ENCODE results near the gene CSAG2. TPM values are rescaled to one million over a fixed set of nuclear protein-coding genes. Genes with fewer than 3 reads are reported as not detected.
"Not testable (repeated sequence)": the region's sequence is repeated elsewhere in the genome, so short reads cannot be mapped to it uniquely, and the experiment has no call there.

Gene CSAG2, protein sequence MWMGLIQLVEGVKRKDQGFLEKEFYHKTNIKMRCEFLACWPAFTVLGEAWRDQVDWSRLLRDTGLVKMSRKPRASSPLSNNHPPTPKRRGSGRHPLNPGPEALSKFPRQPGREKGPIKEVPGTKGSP
- under 1 TPM in 1 of 2 experiments, not detected in 1; 0.88 TPM for total RNA-seq

DNA sequence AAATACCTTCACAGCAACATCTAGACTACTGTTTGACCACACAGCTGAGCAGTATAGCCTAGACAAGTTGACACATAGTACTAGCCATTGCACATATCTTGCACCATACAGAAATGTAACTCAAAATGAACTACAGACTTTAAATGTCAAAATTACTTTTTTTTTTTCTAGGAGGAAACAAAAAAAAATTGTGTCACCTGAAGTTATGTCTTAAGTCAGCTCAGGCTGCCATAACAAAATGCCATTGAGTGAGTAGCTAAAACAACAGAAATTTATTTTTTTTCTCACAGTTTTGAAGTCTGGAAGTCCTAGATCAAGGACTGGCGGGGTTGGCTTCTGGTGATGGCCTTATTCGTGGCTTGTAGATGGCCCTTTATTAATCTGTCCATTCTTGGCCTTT lies at the start of gene CSAG2:
Gene CSAG2 (minus strand): TSS at position 101 of the 400 bp plus-strand sequence. CDS start 161 bp downstream, outside the sequence.
- H3K27ac Mint-ChIP-seq; intact Hi-C loops (cut with micrococcal nuclease): not testable (repeated sequence)

DNA sequence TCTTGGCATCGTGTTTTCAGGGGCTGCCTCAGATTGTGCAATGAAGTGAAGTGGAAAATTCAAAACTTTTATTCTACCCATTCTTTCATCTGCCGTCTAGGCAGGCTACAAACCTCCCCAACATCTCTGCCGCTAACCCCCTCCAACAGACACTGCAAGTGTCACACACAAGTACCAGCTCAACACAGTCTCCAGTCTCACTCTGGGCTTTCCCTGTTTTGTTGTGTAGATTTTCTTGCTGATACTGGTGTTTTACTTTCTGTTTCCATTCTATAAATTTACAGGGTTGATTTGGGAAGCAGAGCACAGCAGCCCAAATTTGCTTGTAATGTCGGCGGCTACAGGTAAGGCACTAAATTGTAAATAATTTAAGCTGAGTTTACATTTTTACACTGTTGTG lies 45.8 kb upstream of the CSAG2 start:
- H3K9me3 Mint-ChIP-seq; DNase-seq; CTCF ChIA-PET; H3K4me1 Mint-ChIP-seq (ENCODE audit: low read depth); intact Hi-C loops (cut with micrococcal nuclease); H3K27ac Mint-ChIP-seq; POLR2A ChIA-PET; H3K4me3 Mint-ChIP-seq; H3K36me3 Mint-ChIP-seq; H3K27me3 Mint-ChIP-seq: not testable (repeated sequence)

More for the DNA sequence above, at the start of gene CSAG2:
- H3K9me3 Mint-ChIP-seq; DNase-seq; CTCF ChIA-PET; H3K4me1 Mint-ChIP-seq (ENCODE audit: low read depth); POLR2A ChIA-PET; H3K4me3 Mint-ChIP-seq; H3K36me3 Mint-ChIP-seq; H3K27me3 Mint-ChIP-seq: not testable (repeated sequence)

- H3K27ac Mint-ChIP-seq; H3K36me3 Mint-ChIP-seq; intact Hi-C loops (cut with micrococcal nuclease); H3K27me3 Mint-ChIP-seq; POLR2A ChIA-PET; DNase-seq; H3K4me3 Mint-ChIP-seq; H3K9me3 Mint-ChIP-seq; CTCF ChIA-PET; H3K4me1 Mint-ChIP-seq (ENCODE audit: low read depth): not testable (repeated sequence)
These were observed 44.9 kb upstream of the CSAG2 start, which contains the start of gene MAGEA2 for GRCh38 chrX:152753686-152754650. Gene MAGEA2 (minus strand): TSS chrX:152753842. CDS start chrX:152751363, 2,479 bp downstream.

- CTCF ChIA-PET = no interaction called here
- no peaks in the 10 kb centered on the region for H3K27me3 Mint-ChIP-seq
- H3K4me3 Mint-ChIP-seq = no peak overlapping the region
- H3K36me3 Mint-ChIP-seq = no peaks in the 10 kb centered on the region
- POLR2A ChIA-PET = no interaction called here
- H3K27ac Mint-ChIP-seq = no peak overlapping the region
- DNase-seq = no peak
- no peaks in the 10 kb centered on the region for H3K4me1 Mint-ChIP-seq (ENCODE audit: low read depth)
- H3K9me3 Mint-ChIP-seq = no peaks in the 10 kb centered on the region
- intact Hi-C loops (cut with micrococcal nuclease) = no loop called here
These were observed 29.5 kb upstream of the CSAG2 start for GRCh38 chrX:152738560-152738959.

DNA sequence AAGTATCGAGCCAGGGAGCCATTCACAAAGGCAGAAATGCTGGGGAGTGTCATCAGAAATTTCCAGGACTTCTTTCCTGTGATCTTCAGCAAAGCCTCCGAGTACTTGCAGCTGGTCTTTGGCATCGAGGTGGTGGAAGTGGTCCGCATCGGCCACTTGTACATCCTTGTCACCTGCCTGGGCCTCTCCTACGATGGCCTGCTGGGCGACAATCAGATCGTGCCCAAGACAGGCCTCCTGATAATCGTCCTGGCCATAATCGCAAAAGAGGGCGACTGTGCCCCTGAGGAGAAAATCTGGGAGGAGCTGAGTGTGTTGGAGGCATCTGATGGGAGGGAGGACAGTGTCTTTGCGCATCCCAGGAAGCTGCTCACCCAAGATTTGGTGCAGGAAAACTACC lies 27.5 kb upstream of the CSAG2 start:
- H3K27me3 Mint-ChIP-seq; DNase-seq; H3K4me3 Mint-ChIP-seq; CTCF ChIA-PET; H3K9me3 Mint-ChIP-seq; intact Hi-C loops (cut with micrococcal nuclease); H3K27ac Mint-ChIP-seq; H3K36me3 Mint-ChIP-seq; H3K4me1 Mint-ChIP-seq (ENCODE audit: low read depth); POLR2A ChIA-PET: not testable (repeated sequence)

- no peaks in the 10 kb centered on the region for H3K27me3 Mint-ChIP-seq
- no peak overlapping the region for H3K4me3 Mint-ChIP-seq
- no peaks in the 10 kb centered on the region for H3K36me3 Mint-ChIP-seq
- intact Hi-C loops (cut with micrococcal nuclease) = no loop called here
- H3K27ac Mint-ChIP-seq = no peak overlapping the region
- no peaks in the 10 kb centered on the region for H3K4me1 Mint-ChIP-seq (ENCODE audit: low read depth)
- no peaks in the 10 kb centered on the region for H3K9me3 Mint-ChIP-seq
- ChIA-PET CTCF (no interaction called here), POLR2A (no interaction called here)
- DNase-seq = no peak
These were observed 26.9 kb upstream of the CSAG2 start for GRCh38 chrX:152735860-152736511.

DNA sequence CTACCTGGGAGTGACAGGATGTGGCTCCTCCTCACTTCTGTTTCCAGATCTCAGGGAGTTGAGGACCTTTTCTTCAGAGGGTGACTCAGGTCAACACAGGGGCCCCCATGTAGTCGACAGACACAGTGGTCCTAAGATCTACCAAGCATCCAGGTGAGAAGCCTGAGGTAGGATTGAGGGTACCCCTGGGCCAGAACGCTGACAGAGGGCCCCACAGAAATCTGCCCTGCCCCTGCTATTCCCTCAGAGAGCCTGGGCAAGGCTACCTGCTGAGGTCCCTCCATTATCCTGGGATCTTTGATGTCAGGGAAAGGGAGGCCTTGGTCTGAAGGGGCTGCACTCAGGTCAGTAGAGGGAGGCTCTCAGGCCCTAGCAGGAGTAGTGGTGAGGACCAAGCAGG lies 26.0 kb upstream of the CSAG2 start:
- ChIA-PET CTCF (no interaction called here), POLR2A (no interaction called here)
- no peak for DNase-seq
- intact Hi-C loops (cut with micrococcal nuclease) = no loop called here
- Mint-ChIP-seq H3K9me3 (no peaks in the 10 kb centered on the region), H3K27me3 (no peaks in the 10 kb centered on the region), H3K4me3 (no peak overlapping the region), H3K4me1 (ENCODE audit: low read depth) (no peaks in the 10 kb centered on the region), H3K27ac (no peak overlapping the region), H3K36me3 (no peaks in the 10 kb centered on the region)

DNA sequence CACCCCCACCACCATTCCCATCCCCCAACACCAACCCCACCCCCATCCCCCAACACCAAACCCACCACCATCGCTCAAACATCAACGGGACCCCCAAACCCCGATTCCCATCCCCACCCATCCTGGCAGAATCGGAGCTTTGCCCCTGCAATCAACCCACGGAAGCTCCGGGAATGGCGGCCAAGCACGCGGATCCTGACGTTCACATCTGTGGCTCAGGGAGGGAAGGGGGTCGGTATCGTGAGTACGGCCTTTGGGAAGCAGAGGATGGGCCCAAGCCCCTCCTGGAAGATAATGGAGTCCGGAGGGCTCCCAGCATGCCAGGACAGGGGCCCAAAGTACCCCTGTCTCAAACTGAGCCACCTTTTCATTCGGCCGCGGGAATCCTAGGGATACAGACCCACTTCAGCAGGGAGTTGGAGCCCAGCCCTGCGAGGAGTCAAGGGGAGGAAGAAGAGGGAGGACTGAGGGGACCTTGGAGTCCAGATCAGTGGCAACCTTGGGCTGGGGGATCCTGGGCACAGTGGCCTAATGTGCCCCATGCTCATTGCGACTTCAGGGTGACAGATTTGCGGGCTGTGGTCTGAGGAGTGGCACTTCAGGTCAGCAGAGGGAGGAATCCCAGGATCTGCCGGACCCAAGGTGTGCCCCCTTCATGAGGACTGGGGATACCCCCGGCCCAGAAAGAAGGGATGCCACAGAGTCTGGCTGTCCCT lies 25.2 kb upstream of the CSAG2 start:
- CTCF ChIA-PET; H3K27me3 Mint-ChIP-seq; H3K27ac Mint-ChIP-seq; DNase-seq; intact Hi-C loops (cut with micrococcal nuclease); POLR2A ChIA-PET; H3K9me3 Mint-ChIP-seq; H3K4me3 Mint-ChIP-seq; H3K36me3 Mint-ChIP-seq; H3K4me1 Mint-ChIP-seq (ENCODE audit: low read depth): not testable (repeated sequence)

DNA sequence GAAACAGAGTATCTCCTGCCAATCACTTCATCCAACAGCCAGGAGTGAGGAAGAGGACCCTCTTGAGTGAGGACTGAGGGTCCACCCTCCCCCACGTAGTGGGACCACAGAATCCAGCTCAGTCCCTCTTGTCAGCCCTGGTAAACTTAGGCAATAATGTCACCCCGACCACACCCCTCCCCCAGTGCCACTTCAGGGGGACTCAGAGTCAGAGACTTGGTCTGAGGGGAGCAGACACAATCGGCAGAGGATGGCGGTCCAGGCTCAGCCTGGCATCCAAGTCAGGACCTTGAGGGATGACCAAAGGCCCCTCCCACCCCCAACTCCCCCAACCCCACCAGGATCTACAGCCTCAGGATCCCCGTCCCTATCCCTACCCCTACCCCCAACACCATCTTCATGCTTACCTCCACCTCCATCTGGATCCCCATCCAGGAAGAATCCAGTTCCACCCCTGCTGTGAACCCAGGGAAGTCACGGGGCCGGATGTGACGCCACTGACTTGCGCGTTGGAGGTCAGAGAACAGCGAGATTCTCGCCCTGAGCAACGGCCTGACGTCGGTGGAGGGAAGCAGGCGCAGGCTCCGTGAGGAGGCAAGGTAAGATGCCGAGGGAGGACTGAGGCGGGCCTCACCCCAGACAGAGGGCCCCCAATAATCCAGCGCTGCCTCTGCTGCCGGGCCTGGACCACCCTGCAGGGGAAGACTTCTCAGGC lies 24.3 kb upstream of the CSAG2 start, which contains the start of the genes CSAG1 and MAGEA12:
Gene CSAG1 (minus strand): TSS at position 461 of the 715 bp plus-strand sequence. CDS start 1,261 bp downstream, outside the sequence.
Gene MAGEA12 (plus strand): TSS at position 497 of the 715 bp plus-strand sequence. CDS start 2,405 bp downstream, outside the sequence.
- peaks cover 3% of the 10 kb centered on the region for H3K27me3 Mint-ChIP-seq
- H3K9me3 Mint-ChIP-seq = no peaks in the 10 kb centered on the region
- no peaks in the 10 kb centered on the region for H3K4me1 Mint-ChIP-seq (ENCODE audit: low read depth)
- no peak within 1 kb of the TSS for H3K27ac Mint-ChIP-seq
- no peak within 1 kb of the TSS for H3K4me3 Mint-ChIP-seq
- H3K36me3 Mint-ChIP-seq = no peaks in the 10 kb centered on the region
- DNase-seq = no peak
- POLR2A ChIA-PET = no interaction called here
- CTCF ChIA-PET = no interaction called here
- intact Hi-C loops (cut with micrococcal nuclease) = no loop called here

DNA sequence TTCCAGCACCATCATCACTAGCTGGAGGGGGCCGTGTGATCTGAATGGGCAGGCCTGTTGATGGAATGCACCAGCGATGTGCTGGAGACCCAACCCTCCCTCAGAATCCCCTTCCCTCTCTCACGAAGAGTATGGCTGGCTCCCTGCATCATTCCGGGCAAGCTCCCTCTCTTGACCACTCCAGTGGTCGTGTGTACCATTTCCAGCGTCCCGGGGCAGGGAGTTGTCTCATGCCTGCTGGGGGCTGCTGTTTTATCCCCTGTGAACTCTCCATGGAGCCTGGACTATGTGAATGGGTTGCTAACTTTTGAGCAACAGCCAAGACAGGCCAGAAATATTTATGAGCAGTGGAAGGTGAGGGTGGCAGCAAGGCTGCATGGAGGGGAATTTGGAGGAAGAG lies 16.3 kb upstream of the CSAG2 start:
- Mint-ChIP-seq H3K27me3 (peaks cover 6% of the 10 kb centered on the region), H3K4me3 (no peak overlapping the region), H3K9me3 (no peaks in the 10 kb centered on the region), H3K4me1 (ENCODE audit: low read depth) (no peaks in the 10 kb centered on the region), H3K36me3 (no peaks in the 10 kb centered on the region), H3K27ac (no peak overlapping the region)
- CTCF ChIA-PET = no interaction called here
- DNase-seq = no peak
- POLR2A ChIA-PET = no interaction called here
- intact Hi-C loops (cut with micrococcal nuclease) = no loop called here

GRCh38 chrX:152713815-152714787 lies 5.0 kb upstream of the CSAG2 start, which contains the start of gene MAGEA2B:
Gene MAGEA2B (plus strand): TSS chrX:152714628. CDS start chrX:152717107, 2,479 bp downstream.
- H3K4me1 Mint-ChIP-seq (ENCODE audit: low read depth); H3K27me3 Mint-ChIP-seq; POLR2A ChIA-PET; DNase-seq; H3K27ac Mint-ChIP-seq; H3K9me3 Mint-ChIP-seq; H3K4me3 Mint-ChIP-seq; intact Hi-C loops (cut with micrococcal nuclease); H3K36me3 Mint-ChIP-seq; CTCF ChIA-PET: not testable (repeated sequence)

Data from activated CD4-positive, alpha-beta memory T cell treated with anti-CD3 and anti-CD28 coated beads for 36 hours (primary cell).